Measurements from ENCODE around the gene NFKBIZ.

NFKBIZ gene

GRCh38 chr3:101849714-101850245, 466 bp downstream of the NFKBIZ start:
- TF ChIP-seq CTCF (IDR thresholded peaks at IDR 0.05; ENCODE audit: low read depth, low read length, missing control alignments), result no peak
- no peak for DNase-seq (ENCODE audit: low read depth)
- H3K4me3 ChIP-seq (ENCODE audit: low read depth, low read length), result peak overlapping the region; percentile 95

GRCh38 chr3:101850246-101851051, 1.1 kb downstream of the NFKBIZ start:
- DNase-seq (ENCODE audit: low read depth), result no peak
- H3K4me3 ChIP-seq (ENCODE audit: low read depth, low read length), result peak overlapping the region; percentile 95
- TF ChIP-seq CTCF (IDR thresholded peaks at IDR 0.05; ENCODE audit: low read depth, low read length, missing control alignments), result no peak

DNA sequence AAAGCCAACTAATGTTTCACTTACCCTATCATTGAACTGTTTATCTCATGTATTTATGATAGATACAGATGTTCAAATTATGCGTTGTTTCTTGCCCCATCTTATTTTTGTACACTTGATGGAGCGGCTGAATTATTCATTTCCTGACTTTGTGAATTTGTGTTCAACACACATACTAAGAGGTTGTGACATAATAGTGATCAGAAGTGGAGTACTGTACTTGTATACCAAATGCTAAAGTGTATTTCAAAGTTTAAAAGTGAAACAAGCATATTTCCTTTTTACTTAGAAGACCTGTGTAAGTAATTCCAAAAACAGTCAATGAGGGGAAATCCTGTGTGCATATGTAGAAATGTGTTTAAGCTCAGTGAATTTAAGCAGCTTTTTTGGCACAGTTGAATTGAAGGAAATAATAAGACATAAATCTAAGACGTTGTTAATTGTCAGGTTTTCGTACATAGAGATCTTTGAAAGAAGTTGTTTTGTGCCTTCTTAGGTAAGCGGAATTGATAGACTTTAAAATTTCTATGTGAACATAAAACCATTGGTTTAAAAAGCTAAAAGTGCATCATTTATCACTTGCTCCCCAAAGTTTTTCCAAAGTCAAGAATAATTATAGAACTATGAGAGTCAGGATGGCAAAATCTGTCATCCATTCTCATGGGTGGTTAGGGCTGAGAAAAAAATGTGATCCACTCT, 1.9 kb downstream of the NFKBIZ start:
- TF ChIP-seq CTCF (IDR thresholded peaks at IDR 0.05; ENCODE audit: low read depth, low read length, missing control alignments), result no peak
- H3K4me3 ChIP-seq (ENCODE audit: low read depth, low read length), result peak overlapping the region; percentile 95
- DNase-seq (ENCODE audit: low read depth), result no peak

DNA sequence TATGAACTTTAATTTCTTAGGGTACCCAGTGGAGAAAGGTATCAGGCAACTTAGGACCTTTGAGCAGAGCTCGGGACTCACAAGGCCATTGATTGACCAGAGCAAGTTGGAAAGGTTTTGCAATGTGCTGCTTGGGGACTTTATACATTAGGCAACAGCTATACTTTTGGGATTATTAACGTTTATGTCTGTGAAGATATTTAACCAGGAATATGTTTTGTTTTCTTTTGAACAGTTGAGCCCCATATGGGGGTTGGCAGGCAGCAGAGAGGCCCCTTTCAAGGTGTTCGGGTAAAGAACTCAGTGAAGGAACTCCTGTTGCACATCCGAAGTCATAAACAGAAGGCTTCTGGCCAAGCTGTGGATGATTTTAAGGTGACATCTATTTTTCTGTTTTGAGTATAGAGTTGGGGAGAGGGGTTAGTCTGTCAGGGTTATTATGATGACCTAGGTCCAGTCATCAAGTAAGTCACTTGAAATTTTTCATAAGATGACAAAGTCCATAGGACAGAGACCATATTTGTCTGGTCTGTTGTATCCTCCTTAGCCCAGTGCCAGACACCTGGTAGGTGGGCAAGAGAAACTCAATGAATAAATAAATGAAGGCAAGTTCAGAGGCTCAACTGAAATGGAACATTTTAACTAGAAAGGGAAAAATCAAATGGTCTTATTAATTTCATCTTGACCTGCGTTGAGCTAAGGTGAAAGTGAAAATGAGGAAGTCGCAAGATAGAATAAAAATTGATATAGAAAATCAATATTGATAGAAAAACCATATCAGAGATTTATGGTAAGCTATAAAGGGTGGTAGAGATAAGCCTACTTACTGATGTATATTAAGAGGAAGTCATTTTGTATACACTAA, 2.8 kb downstream of the NFKBIZ start:
- no peak for TF ChIP-seq CTCF (IDR thresholded peaks at IDR 0.05; ENCODE audit: low read depth, low read length, missing control alignments)
- H3K4me3 ChIP-seq (ENCODE audit: low read depth, low read length), result peak overlapping the region; percentile 95
- no peak for DNase-seq (ENCODE audit: low read depth)

- H3K4me3 ChIP-seq (ENCODE audit: low read depth, low read length), result no peak overlapping the region
- TF ChIP-seq CTCF (IDR thresholded peaks at IDR 0.05; ENCODE audit: low read depth, low read length, missing control alignments), result no peak
- DNase-seq (ENCODE audit: low read depth), result no peak
Observed at GRCh38 chr3:101852983-101853840, 3.9 kb downstream of the NFKBIZ start.

DNA sequence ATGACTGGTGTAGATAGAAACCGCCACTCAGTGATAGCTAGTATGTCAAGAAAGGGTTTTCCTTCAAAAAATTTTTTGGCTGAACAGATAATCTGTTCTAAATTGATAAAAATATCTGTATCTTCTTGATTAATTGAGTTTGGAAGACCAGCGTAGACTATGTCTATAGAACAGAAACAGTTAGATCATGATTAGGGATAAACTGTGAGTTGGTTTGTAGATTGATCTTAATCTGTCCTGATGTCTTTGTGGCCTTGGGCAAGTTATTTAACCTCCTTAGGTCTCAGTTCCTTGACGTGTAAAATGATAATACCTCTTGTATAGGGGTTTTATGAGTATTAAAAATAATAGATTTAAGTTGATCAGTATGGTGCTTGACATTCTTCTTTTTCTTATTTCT, 4.7 kb downstream of the NFKBIZ start:
- H3K4me3 ChIP-seq (ENCODE audit: low read depth, low read length), result no peak overlapping the region
- DNase-seq (ENCODE audit: low read depth), result no peak
- TF ChIP-seq CTCF (IDR thresholded peaks at IDR 0.05; ENCODE audit: low read depth, low read length, missing control alignments), result no peak
